OCI-LY1 (cell line): ENCODE data around the gene ARSI.

Experiments
- CTCF ChIP-seq: fragments of 200-600 bp; sonication (generic), shearing (Covaris generic); IDR thresholded peaks from 2 replicates; pipeline ENCODE4 v1.5.1; 2017; ENCODE audit warnings: mild to moderate bottlenecking, antibody characterized with exemption, low read length, moderate library complexity, mixed read lengths
- EZH2 ChIP-seq: fragments of 200-600 bp; sonication (generic), shearing (Covaris generic); IDR thresholded peaks from 2 replicates; pipeline ENCODE4 v1.8.0; 2017; ENCODE audit warnings: borderline replicate concordance, mixed run types, mild to moderate bottlenecking, antibody characterized with exemption, low read length, moderate library complexity, mixed read lengths

- TF ChIP-seq CTCF (no peak), EZH2 (no peak)
Measured at GRCh38 chr5:150301170-150301505, 1.6 kb downstream of the ARSI start.
